Left ventricle myocardium superior (tissue), 1 donor: ENCODE results near the gene LURAP1L. TPM values are rescaled to one million over a fixed set of nuclear protein-coding genes. Genes with fewer than 3 reads are reported as not detected.
A peak's percentile ranks its signal among the peaks of the same experiment; 100 is the strongest.

Experiments used
- ATAC-seq: fragments of 200-7000 bp; cut with Tn5 transposase; one replicate; pipeline ENCODE4 v1.9.1; 2020; ENCODE audit warnings: mild to moderate bottlenecking, moderate library complexity
- DNase-seq: peaks from one replicate; pipeline ENCODE4 v3.0.0-alpha.2; 2020
- intact Hi-C: fragments of 100-400 bp; cut with micrococcal nuclease; formaldehyde crosslinking; loops from one replicate; pipeline ENCODE4 v1.11.0; 2022
- long read RNA-seq: library from polyadenylated mRNA; unstranded; transcript quantifications from one replicate; pipeline ENCODE4 v2.0.0, GENCODE V29; 2021
- total RNA-seq: library from RNA; stranded (reverse); fragmentation: NEBNext Ultra II Directional; extraction: Animal tissue kit (Norgen Biotek cat#: 25700); gene quantifications from one replicate; pipeline ENCODE4 v1.2.1, GENCODE V29; 2021
- donor health status: DM: no; HTN: yes; CAD: no; lungs with severe emphysema.

The LURAP1L gene
- total RNA-seq = 2.4 TPM
- long read RNA-seq, partial matches to known transcripts = 0 of 4 reads
- long read RNA-seq, other reads (novel, unspliced or antisense) = 2 of 4 reads

GRCh38 chr9:12774861-12775678, at the start of gene LURAP1L:
TSS of gene LURAP1L (plus strand) at chr9:12775020. CDS start at chr9:12775716, 696 bp downstream.
- ATAC-seq (peak; percentile 76), DNase-seq (peak; percentile 33)
- intact Hi-C loops = loop anchor here (10.0 kb wide), 1 partner anchor 50 kb away; no protein-coding TSS in a partner anchor

- ATAC-seq = no peak
- DNase-seq = no peak
- intact Hi-C loops = loop anchor here (10.0 kb wide), 1 partner anchor 48 kb away; the partner anchor contains the start of gene LURAP1L
These were observed 48.0 kb upstream of the LURAP1L start for GRCh38 chr9:12726795-12727194.

GRCh38 chr9:12730198-12730597, 44.6 kb upstream of the LURAP1L start:
- DNase-seq = no peak
- no peak for ATAC-seq
- intact Hi-C loops = no loop called here

- ATAC-seq (no peak), DNase-seq (no peak)
- intact Hi-C loops = no loop called here
These were observed 43.9 kb upstream of the LURAP1L start for GRCh38 chr9:12730927-12731326.

- no peak for DNase-seq
- ATAC-seq = no peak
- intact Hi-C loops = no loop called here
These were observed 41.8 kb upstream of the LURAP1L start for GRCh38 chr9:12732971-12733370.

GRCh38 chr9:12735665-12736064, 39.2 kb upstream of the LURAP1L start:
- intact Hi-C loops = no loop called here
- ATAC-seq (peak; percentile 21), DNase-seq (no peak)

- DNase-seq (no peak), ATAC-seq (no peak)
- intact Hi-C loops = no loop called here
These were observed 36.9 kb upstream of the LURAP1L start for GRCh38 chr9:12737871-12738270.

GRCh38 chr9:12739014-12739652, 35.7 kb upstream of the LURAP1L start:
- ATAC-seq = no peak
- no peak for DNase-seq
- intact Hi-C loops = no loop called here

- ATAC-seq = no peak
- intact Hi-C loops = no loop called here
- DNase-seq = no peak
These were observed 34.0 kb upstream of the LURAP1L start for GRCh38 chr9:12740845-12741244.

GRCh38 chr9:12748016-12748415, 26.8 kb upstream of the LURAP1L start:
- intact Hi-C loops = no loop called here
- no peak for ATAC-seq
- DNase-seq = no peak

- ATAC-seq (no peak), DNase-seq (no peak)
- intact Hi-C loops = no loop called here
These were observed 25.9 kb upstream of the LURAP1L start for GRCh38 chr9:12748954-12749353.

GRCh38 chr9:12753931-12754330, 20.9 kb upstream of the LURAP1L start:
- intact Hi-C loops = no loop called here
- ATAC-seq (no peak), DNase-seq (no peak)

- intact Hi-C loops = no loop called here
- DNase-seq (no peak), ATAC-seq (no peak)
These were observed 15.1 kb upstream of the LURAP1L start for GRCh38 chr9:12759761-12760160.

GRCh38 chr9:12760758-12761157, 14.1 kb upstream of the LURAP1L start:
- ATAC-seq (no peak), DNase-seq (no peak)
- intact Hi-C loops = no loop called here

- ATAC-seq (no peak), DNase-seq (no peak)
- intact Hi-C loops = no loop called here
These were observed 10.7 kb upstream of the LURAP1L start for GRCh38 chr9:12764150-12764549.

- DNase-seq = no peak
- no peak for ATAC-seq
- intact Hi-C loops = no loop called here
These were observed 9.6 kb upstream of the LURAP1L start for GRCh38 chr9:12765088-12765798.

- no peak for DNase-seq
- no peak for ATAC-seq
- intact Hi-C loops = no loop called here
These were observed 8.5 kb upstream of the LURAP1L start for GRCh38 chr9:12766357-12766756.

GRCh38 chr9:12770261-12770660, 4.6 kb upstream of the LURAP1L start:
- intact Hi-C loops = loop anchor here (10.0 kb wide), 1 partner anchor 45 kb away; no protein-coding TSS in a partner anchor
- DNase-seq = no peak
- ATAC-seq = no peak

GRCh38 chr9:12771891-12772290, 2.9 kb upstream of the LURAP1L start:
- DNase-seq = no peak
- intact Hi-C loops = loop anchor here (10.0 kb wide), 1 partner anchor 47 kb away; no protein-coding TSS in a partner anchor
- ATAC-seq = no peak

GRCh38 chr9:12773562-12773961, 1.3 kb upstream of the LURAP1L start:
- DNase-seq = no peak
- no peak for ATAC-seq
- intact Hi-C loops = loop anchor here (10.0 kb wide), 1 partner anchor 49 kb away; no protein-coding TSS in a partner anchor
